ENCODE data around the gene GAB3.

GAB3 gene

DNA sequence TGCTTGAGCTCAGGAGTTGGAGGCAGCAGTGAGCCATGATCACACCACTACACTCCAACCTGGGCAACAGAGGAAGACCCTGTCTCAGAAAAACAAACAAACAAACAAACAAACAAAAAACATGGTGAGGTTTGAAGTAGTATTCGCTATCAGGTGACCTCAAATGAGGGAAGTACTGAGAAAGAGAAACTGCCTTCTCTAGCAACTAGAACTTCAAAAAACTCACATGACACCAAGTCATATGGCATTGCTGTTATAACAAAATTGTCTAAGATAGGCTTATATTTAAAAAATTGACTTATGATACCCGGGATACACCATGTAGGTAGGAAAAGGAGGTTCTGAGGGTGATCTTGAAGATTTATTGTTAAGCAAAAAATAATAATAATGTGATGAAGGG is 44.1 kb upstream of the GAB3 start:
- H3K4me2 ChIP-seq (ENCODE audit: low read depth, low read length, poor library complexity, severe bottlenecking): no peak overlapping the region
- H3K27me3 ChIP-seq (ENCODE audit: low read length): no peaks in the 10 kb centered on the region
- no peaks in the 10 kb centered on the region for H3K79me2 ChIP-seq (ENCODE audit: insufficient read depth, low read length)
- H3K4me3 ChIP-seq (ENCODE audit: insufficient read depth, low read length, poor library complexity, severe bottlenecking): no peak overlapping the region
- no peaks in the 10 kb centered on the region for H3F3A ChIP-seq (ENCODE audit: insufficient read depth)
- H3K9me3 ChIP-seq (ENCODE audit: insufficient read depth, low read length): no peaks in the 10 kb centered on the region
- no peak overlapping the region for H2AFZ ChIP-seq (ENCODE audit: low read depth, low read length, severe bottlenecking)
- TF ChIP-seq CTCF (IDR thresholded peaks at IDR 0.05; ENCODE audit: insufficient read depth, low read length, poor library complexity, severe bottlenecking) (no peak), EZH2phosphoT487 (conservative IDR thresholded peaks at IDR 0.05; ENCODE audit: low read length) (no peak)
- no peak overlapping the region for H3K9ac ChIP-seq (ENCODE audit: low read length)
- no peaks in the 10 kb centered on the region for H3K9me2 ChIP-seq (replicated peaks; ENCODE audit: insufficient read depth, low read length)
- no peak overlapping the region for H3K27ac ChIP-seq (ENCODE audit: low read depth, low read length)
- no peaks in the 10 kb centered on the region for H4K20me1 ChIP-seq (ENCODE audit: low read depth, low read length)
- no peaks in the 10 kb centered on the region for H3K36me3 ChIP-seq (ENCODE audit: low read length)

DNA sequence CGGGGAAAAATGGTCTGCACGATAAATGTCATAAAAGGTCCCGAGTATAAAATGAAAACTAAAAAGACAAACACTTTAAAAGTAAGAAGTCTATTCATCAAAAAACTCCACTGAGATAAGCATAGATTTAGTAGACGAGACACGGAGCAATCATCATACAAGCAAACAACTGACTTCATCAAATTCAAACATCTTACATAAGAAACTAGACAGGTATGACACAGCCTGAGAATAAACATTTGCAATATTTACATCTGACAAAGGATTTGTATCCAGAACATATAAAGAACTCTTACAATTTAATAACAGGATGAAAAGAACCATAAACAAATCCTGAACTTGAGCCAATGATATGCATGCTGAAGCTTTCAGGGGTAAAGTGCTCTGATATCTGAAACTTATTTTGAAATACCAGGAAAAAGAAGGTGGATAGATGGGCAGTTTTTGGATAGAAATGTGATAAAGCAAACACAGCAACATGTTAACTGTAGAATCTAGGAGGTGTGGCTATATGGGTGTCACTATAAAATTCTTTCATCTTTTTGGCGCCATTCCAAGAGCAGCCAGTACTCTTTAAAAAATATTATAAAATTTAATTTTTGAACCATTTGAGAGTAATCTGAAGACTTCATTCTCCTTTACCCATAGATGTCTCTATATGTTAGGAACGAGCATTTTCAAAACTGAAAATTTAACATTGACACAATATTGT is 42.4 kb upstream of the GAB3 start:
- Histone ChIP-seq H3K9ac (ENCODE audit: low read length) (no peak overlapping the region), H3F3A (ENCODE audit: insufficient read depth) (no peaks in the 10 kb centered on the region), H4K20me1 (ENCODE audit: low read depth, low read length) (no peaks in the 10 kb centered on the region), H3K4me3 (ENCODE audit: insufficient read depth, low read length, poor library complexity, severe bottlenecking) (no peak overlapping the region), H2AFZ (ENCODE audit: low read depth, low read length, severe bottlenecking) (no peak overlapping the region), H3K4me2 (ENCODE audit: low read depth, low read length, poor library complexity, severe bottlenecking) (no peak overlapping the region), H3K36me3 (ENCODE audit: low read length) (no peaks in the 10 kb centered on the region), H3K79me2 (ENCODE audit: insufficient read depth, low read length) (no peaks in the 10 kb centered on the region), H3K9me2 (replicated peaks; ENCODE audit: insufficient read depth, low read length) (no peaks in the 10 kb centered on the region), H3K9me3 (ENCODE audit: insufficient read depth, low read length) (no peaks in the 10 kb centered on the region), H3K27me3 (ENCODE audit: low read length) (no peaks in the 10 kb centered on the region), H3K27ac (ENCODE audit: low read depth, low read length) (no peak overlapping the region)
- no peak for TF ChIP-seq CTCF (IDR thresholded peaks at IDR 0.05; ENCODE audit: insufficient read depth, low read length, poor library complexity, severe bottlenecking)
- TF ChIP-seq EZH2phosphoT487 (conservative IDR thresholded peaks at IDR 0.05; ENCODE audit: low read length): no peak

GRCh38 chrX:154791939-154792338 is 41.1 kb upstream of the GAB3 start:
- Histone ChIP-seq H3K9me3 (ENCODE audit: insufficient read depth, low read length) (no peaks in the 10 kb centered on the region), H3K36me3 (ENCODE audit: low read length) (no peaks in the 10 kb centered on the region), H3K4me3 (ENCODE audit: insufficient read depth, low read length, poor library complexity, severe bottlenecking) (no peak overlapping the region), H3K4me2 (ENCODE audit: low read depth, low read length, poor library complexity, severe bottlenecking) (no peak overlapping the region), H3F3A (ENCODE audit: insufficient read depth) (no peaks in the 10 kb centered on the region), H3K9ac (ENCODE audit: low read length) (no peak overlapping the region), H3K27ac (ENCODE audit: low read depth, low read length) (no peak overlapping the region), H3K27me3 (ENCODE audit: low read length) (no peaks in the 10 kb centered on the region), H4K20me1 (ENCODE audit: low read depth, low read length) (no peaks in the 10 kb centered on the region), H3K79me2 (ENCODE audit: insufficient read depth, low read length) (no peaks in the 10 kb centered on the region), H2AFZ (ENCODE audit: low read depth, low read length, severe bottlenecking) (no peak overlapping the region), H3K9me2 (replicated peaks; ENCODE audit: insufficient read depth, low read length) (no peaks in the 10 kb centered on the region)
- TF ChIP-seq EZH2phosphoT487 (conservative IDR thresholded peaks at IDR 0.05; ENCODE audit: low read length) (no peak), CTCF (IDR thresholded peaks at IDR 0.05; ENCODE audit: insufficient read depth, low read length, poor library complexity, severe bottlenecking) (no peak)

Data from SU-DHL-6 (cell line).